ENCODE measurements around the gene TRAPPC12.
"Not testable (repeated sequence)": the region's sequence is repeated elsewhere in the genome, so short reads cannot be mapped to it uniquely, and the experiment has no call there.

Gene TRAPPC12

DNA sequence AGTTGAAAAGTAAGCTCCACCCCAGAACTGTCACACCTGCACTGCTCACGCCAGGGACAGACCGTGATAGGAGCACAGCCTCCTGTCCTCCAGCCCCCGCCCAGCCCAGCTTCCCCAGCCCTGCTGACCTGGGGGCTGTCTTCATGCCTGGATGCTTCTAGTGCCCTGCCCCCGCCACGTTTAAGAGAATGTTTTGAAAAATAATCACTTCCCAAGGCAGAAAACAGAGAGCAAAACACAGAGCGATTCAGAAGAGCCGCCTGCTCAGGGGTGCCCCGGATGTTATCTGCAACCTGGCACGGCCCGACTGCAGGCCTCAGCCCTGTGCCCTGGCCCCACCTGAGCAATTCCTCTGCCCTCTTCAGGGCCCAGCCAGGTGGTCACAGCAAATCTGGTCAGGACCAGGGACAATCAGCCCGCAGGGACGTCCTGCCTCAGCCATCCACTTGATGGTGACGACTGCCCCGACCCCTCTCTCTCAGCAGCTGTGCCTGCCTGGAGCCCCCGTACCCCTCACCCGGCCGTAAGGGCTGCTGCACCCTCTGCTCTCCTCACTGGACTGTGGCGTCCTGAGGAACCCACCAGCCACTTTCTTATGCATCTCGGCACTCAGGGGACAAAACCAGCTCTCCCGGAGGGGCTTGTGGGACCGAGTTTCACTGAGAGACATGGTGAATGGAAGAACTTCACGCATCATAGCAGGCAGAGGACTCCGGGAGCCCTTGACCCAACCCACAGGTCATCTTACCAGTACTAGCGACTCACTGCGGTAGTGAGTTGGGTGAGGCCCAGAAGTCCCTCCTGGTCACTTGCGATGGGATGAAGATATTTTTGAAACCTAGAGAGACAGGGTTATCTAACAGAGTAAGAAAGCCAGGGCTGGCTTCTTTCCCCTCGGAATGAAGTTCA is 109.6 kb downstream of the TRAPPC12 start:
- DNase-seq: no peak

DNA sequence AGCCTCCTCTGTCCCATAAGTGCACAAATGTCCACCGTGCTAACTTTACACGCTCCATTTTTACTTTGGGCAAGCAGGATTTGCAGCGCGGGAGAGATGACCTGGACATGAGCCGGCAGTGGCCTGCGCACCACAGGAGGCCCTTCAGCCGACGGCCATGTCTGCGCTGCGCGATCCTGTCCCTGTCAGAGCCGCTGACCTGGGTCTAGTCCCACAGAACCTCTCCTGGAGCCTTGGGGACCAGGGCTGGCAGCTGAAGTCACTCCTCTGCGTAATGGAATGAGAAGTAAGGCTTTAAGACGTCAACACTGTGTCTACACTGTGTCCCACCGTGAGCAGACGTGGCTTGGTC is 110.2 kb downstream of the TRAPPC12 start:
- DNase-seq: no peak

DNA sequence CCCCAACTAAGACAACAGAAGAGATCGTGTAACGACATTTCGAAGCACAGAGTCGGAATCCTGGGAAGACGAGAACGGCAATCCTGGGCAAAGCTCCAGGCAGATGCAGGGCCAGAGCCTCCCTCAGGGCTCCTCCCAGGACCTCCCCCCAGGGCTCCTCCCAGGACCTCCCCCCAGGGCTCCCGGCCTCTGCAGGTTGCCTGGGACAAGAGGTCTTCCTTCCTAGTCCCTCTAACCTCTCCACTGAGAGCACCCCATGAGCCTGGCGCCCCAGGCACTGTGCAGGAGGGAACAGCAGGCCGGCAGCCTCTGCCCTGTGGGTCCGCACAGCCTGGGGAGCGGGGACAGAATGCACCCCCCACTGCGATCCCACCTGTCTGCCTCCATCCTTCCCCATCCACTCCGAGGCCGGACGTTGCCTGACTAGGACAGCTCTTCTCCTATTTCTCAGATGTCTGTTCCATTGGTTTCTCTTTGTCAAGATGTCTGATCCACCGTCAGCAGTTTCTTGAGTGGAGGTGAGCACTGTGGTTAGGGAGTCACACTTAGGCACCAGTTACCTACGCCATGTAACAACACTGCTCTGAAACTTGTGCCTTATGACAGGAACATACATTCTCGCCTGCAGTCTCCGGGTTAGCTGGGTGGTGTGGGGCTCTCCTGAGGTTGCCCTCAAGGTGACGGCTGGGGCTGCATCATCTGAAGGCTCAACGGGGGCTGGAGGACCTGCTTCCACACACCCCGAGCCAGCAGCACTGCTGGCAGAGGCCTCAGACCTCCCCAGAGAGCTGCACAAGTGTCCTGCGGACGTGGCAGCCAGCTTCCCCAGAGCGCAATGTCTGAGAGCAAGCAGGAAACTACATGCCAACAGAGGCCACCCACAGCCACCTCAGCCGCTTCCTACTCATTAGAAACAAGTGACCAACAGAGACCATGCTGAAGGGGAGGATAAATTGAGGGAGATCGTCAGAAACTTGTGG is 111.0 kb downstream of the TRAPPC12 start:
- DNase-seq: no peak

DNA sequence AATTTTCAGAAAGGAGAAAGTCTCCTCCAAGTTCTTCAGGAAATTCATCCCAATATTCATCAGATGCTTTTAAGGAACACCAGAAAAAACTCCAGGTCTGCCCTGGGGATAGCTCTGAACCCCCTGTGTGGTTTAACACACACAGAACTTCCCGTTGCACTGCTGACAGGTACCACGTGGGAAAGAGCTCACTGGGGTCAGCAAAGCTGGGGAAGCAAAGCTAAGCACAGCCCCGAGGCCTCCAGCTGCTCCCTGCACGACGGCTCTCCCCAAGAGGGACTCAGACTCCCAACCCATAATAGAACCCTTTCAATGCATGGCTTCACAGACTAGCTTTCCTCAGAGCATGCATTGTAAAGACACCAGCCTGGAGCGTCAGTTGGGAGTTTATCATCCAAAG is 111.8 kb downstream of the TRAPPC12 start:
- DNase-seq: no peak

DNA sequence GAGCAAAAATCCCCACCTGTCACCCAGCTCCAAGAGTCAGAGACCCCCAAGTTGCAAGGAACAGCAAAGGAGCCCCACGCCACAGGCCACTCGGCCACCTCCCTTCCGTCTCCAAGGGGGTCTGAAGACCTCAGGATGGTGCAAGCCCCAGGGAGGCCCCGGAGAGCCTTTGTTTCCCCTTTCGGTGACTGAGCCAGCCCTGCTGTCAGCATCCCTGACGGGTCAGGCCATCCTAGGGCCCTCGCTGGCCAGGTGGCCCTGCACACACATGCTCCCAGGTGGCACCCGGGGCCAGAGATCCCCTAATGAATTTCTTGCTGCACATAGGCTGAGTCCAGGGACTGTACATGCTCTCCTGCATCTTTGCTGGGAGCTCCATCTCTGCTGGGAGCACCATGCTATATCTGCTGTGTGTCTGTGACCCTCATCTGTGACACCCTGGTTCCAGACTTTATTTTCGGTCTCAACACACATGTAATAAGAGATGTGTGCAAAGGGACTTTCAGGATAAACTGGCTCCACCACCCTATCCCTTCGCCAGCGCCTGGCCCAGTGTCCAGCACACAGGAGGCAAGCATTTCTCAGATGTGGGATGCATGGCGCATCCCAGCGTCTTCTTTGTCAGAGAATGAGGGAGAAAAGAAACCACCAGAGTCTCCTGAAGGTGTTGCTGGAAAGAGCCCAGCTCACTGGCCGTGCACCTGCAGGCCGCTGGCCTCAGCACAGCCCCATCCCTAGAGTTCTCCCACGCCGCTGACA is 112.4 kb downstream of the TRAPPC12 start:
- no peak for DNase-seq

DNA sequence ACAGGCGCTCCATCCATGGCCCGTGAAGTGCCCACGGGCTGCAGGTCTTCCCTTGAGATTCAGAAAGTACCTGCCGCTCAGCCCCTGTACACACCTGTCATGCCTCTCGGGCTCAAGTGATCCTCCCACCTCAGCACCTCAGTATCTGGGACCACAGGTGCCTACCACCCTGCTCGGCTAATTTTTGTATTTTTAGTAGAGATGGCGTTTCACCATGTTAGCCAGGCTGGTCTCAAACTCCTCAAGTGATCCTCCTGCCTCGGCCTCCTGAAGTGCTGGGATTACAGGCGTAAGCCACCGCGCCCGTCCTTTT is 112.9 kb downstream of the TRAPPC12 start:
- not testable (repeated sequence) for DNase-seq

DNA sequence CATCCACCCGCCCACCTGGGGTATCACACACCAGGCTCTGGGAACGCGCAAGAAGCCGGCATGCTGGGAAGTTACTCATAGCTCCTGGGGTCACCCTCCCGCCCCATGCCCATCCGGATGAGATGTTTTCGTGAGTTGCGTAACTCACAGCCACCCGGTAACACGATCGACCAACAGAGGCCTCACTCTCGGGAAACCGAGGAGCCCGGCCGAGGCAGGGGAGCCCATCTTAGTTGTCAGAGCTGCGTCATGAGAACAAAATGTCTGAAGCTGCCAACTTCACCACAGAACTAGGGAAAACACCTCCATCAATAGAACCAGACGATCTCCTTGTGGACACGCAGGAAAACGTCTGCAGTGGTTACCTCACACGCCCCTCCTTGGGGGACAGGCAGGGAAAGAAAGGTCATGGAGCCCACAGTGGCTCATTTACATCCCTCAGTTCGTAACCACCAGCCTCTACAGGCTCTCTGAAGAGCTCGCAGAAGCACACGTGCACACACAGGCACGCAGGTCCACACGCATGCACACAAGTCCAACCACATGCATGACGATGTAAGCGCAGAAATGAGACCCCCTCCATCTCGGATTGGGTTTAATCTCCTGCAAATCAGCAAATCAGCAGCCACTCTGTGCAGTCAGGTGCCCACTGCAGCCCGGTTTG is 113.6 kb downstream of the TRAPPC12 start:
- no peak for DNase-seq

DNA sequence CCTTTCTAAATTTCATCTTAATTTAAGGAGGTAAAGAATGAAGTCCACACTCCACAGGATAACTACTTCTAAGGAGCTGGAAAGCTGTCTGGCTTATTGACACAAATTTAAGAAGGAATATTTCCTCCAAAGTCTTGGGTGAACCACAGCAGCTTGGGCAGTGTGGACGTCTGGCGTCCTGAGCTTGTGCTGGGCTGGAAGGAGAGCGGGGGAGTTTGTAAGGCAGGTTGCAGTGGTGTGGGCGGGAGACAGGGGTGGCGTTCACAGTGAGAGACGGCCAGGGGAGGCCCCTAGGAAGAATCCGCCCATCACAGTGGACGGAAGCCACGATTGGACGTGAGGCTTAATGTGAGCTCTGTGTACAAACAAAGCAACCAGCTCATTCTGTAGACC is 114.1 kb downstream of the TRAPPC12 start:
- DNase-seq: no peak

DNA sequence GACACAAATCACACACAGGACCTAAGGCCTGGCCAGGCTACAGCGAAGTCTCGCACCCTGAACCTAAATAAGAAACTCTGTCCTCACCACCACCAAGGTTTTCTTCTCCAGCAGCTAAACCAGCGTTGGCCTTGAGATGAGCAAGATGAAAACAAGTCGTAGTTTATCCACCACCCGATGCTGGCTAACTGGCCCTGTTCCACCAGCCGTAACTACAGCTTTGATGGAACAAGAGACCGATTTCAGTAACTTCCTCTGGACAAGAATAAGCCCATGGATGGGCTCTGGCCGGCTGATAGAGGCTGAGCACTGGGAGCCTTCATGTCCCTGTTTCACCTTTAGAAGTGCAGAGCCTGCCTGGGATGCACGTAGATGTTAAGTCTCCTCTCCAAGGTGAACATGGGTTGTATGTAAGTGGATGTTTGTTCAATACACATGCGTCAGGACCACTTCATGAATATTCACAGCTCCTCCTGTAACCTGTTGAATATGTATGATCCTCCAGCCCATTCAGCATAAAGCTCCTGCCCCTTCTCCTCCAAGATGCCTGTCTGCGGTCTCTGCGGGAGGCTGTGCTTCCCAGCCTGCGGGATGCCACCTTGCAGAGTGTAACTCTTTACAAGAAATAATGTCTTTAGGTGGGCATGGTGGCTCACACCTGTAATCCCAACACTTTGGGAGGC is 115.6 kb downstream of the TRAPPC12 start:
- no peak for DNase-seq

DNA sequence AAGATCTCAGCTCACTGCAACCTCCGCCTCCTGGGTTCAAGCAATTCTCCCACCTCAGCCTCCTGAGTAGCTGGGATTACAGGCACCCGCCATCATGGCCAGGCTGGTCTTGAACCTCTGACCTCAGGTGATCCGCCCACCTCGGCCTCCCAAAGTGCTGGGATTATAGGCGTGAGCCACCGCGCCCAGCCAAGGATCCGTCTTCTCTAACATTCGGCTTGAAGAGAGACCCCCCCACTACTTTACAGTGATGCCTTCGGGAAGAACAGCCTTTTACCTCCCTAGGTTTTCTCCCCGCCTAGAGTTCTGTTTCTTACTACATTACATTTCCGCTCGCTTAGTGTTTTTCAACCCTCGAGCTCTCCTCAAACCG is 117.2 kb downstream of the TRAPPC12 start:
- DNase-seq: not testable (repeated sequence)

DNA sequence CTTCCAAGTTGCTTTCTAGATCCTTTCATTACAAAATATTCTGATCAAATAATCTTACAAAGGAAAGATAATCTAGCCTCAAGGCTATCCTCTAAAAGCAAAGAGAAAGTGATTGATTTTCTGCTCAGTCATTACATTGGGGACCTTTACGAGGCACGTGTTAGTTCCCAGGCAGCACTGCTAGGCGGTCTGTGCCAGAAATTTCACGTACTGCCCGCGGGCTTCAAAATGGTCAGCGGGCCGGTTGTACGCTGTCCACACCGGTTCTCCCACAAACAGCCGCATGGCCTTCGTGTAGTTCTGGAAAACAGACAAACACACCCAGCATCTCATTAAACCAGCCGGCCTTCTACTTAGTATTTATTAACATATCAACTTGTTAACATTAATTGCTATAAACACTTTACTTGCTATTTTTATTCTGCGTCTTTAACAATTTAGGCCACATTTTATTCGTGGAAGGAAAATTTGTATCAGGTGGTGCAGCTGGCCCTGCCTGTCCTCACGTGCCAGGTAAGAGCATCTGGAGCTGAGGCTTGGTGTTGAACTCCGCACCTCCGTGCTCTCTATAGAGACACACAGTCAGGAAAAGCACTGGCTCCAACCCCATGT is 119.4 kb downstream of the TRAPPC12 start:
- DNase-seq: no peak

DNA sequence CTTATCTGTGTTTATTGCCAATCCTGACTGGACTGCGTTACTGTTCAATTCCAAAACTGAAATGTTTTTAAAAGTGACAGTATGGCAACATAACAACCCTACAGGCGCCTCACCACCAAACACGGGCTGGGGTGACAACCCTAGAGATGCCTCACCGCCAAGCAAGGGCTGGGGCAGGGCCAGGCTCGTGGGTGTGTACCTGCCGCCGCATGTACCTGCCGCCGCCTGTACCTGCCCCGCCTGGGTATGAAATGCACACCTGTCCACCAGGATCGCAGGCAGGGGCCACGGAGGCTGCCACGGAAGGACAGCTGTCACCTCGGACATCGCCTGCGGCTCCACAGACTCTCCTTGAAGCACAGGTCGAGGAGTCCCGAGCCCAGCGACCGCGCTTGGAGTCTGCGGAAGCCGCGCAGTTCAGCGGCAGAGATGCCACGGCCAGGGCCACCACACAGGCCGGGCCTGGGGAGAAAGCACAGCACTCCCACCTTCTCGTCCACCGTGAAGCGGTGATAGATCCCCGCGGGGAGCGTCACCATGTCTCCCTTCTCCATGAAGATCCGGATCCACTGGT is 120.9 kb downstream of the TRAPPC12 start:
- no peak for DNase-seq

DNA sequence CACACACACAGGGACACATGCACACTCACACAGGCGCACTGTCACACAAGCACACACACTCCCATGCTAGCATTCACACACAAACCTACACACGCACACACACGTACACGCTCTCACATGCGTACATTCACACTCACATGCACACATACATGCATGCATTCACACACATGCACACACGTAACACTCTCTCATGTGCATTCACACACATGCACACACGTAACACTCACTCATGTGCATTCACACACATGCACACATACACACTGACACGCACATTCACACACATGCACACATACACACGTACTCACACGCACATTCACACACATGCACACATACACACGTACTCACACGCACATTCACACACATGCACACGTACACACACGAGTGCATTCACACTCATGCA is 123.6 kb downstream of the TRAPPC12 start:
- no peak for DNase-seq

DNA sequence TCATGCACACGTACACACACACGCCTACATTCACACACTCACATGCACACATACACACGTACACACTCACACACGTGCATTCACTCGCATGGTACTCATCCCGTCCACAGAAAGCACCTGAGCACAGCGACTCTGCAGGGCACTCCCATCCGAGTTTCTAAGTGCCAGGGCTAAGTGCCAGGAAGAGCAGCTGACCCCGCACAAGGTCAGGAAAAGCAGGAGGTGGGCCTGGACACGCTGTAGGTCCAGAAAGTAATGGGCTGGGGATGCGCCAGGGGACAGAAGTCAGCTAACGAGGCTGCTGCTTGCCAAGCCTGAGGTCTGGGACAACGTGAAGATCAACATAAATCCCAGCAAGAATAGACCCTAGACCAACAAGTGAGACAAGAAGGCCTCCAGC is 124.0 kb downstream of the TRAPPC12 start:
- DNase-seq: no peak

DNA sequence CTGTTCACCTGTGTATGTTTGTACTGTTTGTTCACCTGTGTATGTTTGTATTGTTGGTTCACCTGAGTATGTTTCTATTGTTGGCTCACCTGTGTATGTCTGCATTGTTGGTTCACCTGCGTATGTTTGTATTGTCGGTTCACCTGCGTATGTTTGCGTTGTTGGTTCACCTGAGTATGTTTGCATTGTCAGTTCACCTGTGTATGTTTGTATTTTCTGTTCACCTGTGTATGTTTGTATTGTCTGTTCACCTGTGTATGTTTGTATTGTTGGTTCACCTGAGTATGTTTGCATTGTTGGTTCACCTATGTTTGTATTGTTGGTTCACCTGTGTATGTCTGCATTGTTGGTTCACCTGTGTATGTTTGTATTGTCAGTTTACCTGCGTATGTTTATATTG is 125.2 kb downstream of the TRAPPC12 start:
- no peak for DNase-seq

DNA sequence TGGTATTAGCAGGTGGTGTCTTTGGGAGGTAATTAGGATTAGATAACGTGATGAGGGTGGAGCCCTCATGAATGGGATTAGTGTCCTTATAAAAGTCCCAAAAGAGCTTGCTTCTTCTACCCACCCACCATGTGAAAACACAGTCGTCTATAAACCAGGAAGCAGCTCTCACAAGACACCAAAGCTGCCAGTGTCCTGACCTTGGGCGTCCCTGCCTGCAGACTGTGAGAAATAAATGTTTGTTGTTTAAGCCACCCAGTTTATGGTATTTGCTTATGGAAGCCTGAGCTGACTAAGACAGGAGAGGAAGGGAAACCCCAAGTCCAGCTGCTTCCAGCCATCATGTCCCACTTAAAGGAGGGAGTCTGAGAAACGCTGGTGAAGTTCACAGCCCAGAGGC is 126.3 kb downstream of the TRAPPC12 start:
- no peak for DNase-seq

DNA sequence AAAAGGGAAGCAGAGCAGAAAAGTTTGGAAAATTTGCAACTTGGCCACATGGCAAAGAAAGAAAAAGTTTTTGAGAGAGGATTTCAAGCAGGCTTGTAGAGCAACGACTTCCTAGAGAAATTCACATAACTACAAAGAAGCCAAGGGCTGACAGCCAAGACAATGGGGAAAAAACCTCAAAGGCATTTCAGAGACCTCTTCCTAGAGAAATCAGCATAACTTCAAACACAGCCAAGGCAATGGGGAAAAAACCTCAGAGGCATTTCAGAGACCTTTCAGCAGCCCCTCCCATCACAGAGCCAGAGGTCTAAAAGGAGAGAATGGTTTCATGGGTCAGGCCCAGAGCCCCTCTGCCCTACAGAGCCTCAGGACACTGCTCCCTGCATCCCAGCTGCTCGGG is 132.6 kb downstream of the TRAPPC12 start:
- no peak for DNase-seq

DNA sequence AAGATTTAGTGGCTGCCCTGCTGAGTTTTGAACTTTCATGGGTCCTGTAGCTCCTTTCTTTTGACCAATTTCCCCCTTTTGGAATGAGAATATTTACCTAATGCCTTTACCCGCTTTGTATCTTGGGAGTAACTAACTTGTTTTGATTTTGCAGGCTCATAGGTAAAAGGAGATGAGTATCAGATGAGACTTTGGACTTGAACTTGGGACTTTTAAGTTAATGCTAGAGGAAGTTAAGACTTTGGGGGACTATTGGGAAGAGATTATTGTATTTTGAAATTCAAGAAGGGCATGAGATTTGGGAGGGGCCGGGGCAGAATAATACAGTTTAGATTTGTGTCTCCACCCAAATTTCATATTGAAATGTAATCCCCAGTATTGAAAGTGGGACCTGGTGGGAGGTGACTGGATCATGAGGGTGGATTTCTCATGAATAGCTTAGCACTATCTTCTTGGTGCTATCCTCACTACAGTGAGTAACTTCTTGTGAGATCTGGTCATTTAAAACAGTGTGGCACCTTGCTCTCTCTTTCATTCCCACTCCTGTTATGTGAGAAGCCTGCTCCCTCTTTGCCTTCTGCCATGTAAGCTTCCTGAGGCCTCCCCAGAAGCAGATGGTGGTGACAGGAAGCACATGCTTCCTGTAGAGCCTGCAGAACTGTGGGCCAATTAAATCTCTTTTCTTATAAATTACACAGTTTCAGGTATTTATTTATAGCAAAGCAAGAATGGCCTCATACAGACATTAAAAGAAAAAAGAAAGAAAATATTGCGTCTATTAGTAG is 133.7 kb downstream of the TRAPPC12 start:
- no peak for DNase-seq

DNA sequence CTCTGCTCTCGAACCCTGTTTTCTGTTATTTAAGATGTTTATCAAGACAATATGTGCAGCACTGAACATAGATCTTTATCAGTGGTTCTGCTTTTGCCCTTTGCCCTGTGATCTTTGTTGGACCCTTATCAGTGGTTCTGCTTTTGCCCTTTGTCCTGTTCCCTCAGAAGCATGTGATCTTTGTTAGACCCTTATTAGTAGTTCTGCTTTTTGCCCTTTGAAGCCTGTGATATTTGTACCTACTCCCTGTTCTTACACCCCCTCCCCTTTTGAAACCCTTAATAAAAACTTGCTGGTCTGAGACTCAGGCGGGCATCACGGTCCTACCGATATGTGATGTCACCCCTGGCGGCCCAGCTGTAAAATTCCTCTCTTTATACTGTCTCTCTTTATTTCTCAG is 135.9 kb downstream of the TRAPPC12 start:
- DNase-seq: not testable (repeated sequence)

DNA sequence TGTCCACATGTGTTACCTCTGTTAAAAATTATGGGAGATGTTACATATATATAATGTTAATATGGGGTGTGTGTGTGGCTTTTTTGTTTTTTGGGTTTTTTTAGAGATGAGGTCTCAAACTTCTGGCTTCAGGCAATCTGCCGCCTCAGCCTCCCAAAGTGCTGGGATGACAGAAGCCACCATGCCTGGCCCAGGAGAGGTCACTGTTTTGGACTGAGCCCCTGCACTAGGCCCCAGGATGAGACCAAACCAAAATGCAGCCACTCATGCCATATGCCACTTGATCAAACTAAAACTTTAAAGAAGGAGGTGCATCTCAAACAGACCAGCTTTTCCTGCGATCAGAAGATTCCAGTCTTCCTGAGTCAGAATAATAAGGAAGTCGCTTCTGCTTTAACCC is 137.3 kb downstream of the TRAPPC12 start:
- DNase-seq: no peak
